Measurements from ENCODE around the gene SYT12. TPM values are rescaled to one million over a fixed set of nuclear protein-coding genes. Genes with fewer than 3 reads are reported as not detected.

Gene SYT12
- total RNA-seq, 4 donors from 2014 or later = 0.13 TPM; not detected in 3

DNA sequence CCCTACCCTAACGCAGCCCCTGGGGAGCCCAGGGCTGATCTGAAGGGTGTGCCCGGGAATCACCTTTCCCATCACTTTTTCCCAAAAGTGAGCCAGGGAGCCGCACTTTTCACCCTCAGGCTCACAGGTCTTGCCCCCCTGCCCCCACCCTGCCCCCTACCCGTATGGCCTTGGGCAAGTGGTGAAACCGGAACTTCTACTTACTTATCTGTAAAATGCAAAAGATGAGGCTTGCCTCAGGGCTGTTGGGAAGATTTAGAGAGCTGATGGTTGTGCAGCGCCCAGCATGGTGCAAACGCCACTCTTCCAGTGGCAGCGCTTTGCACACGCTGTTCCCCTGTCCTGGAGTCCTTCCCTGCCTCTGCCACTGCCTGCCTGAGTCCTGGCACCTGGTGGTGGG is 8.0 kb downstream of the SYT12 start:
- Histone ChIP-seq H3K4me1 (peaks cover 0 to 14% (median 12%) of the 10 kb centered on the region in 4 donors), H3K36me3 (no peaks in the 10 kb centered on the region), H3K27me3 (peaks cover 0 to under 1% (median 0%) of the 10 kb centered on the region in 4 donors), H3K9me3 (no peaks in the 10 kb centered on the region), H3K4me3 (no peak overlapping the region), H3K27ac (replicated peaks in 1 of 4) (no peak overlapping the region)
- 78% methylated on average over 6 of the region's 9 CpGs for WGBS
- intact Hi-C loops (cut with DNase I) = no loop called here
- DNase-seq (ENCODE audit: extremely low spot score) = no peak
- no peak for TF ChIP-seq POLR2A (IDR thresholded peaks at IDR 0.05; ENCODE audit: low read depth)
- TF ChIP-seq, protein P1, sequence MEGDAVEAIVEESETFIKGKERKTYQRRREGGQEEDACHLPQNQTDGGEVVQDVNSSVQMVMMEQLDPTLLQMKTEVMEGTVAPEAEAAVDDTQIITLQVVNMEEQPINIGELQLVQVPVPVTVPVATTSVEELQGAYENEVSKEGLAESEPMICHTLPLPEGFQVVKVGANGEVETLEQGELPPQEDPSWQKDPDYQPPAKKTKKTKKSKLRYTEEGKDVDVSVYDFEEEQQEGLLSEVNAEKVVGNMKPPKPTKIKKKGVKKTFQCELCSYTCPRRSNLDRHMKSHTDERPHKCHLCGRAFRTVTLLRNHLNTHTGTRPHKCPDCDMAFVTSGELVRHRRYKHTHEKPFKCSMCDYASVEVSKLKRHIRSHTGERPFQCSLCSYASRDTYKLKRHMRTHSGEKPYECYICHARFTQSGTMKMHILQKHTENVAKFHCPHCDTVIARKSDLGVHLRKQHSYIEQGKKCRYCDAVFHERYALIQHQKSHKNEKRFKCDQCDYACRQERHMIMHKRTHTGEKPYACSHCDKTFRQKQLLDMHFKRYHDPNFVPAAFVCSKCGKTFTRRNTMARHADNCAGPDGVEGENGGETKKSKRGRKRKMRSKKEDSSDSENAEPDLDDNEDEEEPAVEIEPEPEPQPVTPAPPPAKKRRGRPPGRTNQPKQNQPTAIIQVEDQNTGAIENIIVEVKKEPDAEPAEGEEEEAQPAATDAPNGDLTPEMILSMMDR (IDR thresholded peaks at IDR 0.05) = no peak
- no peak for TF ChIP-seq POLR2AphosphoS5 (IDR thresholded peaks at IDR 0.05)
- no peak for TF ChIP-seq EP300 (IDR thresholded peaks at IDR 0.05)

DNA sequence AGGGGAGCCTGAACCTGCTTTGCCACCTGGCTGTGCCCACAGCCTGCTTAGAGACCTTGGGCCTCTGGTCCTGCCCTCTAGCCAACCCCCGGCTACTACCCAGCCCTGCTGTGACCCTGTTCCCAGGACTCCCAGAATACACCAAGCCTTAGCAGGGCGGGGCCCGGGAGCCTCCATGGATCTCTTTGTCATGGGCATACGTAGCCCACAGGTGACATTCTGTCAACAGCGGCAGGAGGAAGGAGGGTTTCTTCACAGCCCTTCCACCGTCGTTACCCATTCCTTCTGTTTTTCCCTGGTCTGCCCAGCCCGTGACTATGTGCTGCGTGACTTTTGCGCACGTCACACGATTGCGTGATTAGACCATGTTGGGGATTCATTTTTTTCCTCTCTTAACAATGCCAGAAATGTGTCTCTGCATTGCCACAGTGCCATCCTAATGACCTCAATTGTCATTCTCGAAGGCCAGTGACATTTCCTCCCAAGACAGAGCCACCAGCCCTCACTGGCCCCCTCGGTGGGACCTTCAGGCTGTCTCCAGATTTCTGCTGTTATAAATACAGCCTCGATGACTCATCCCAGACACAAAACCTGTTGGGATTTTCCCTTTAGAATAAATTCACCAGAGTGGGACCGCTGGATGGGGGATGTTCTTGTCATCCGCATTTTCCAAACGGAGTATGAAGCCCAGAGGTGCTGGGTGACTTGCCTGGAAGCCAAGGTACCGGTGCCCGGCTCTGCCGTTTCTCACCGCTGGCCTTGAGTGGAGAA is 9.0 kb downstream of the SYT12 start:
- intact Hi-C loops (cut with DNase I) = no loop called here
- peaks cover 0 to 14% (median 12%) of the 10 kb centered on the region in 4 donors for H3K4me1 ChIP-seq
- no peaks in the 10 kb centered on the region for H3K36me3 ChIP-seq
- no peaks in the 10 kb centered on the region for H3K27me3 ChIP-seq
- H3K4me3 ChIP-seq = no peak overlapping the region
- DNase-seq (ENCODE audit: extremely low spot score) = no peak
- H3K9me3 ChIP-seq = no peaks in the 10 kb centered on the region
- 80% methylated on average over 18 of the region's 23 CpGs for WGBS
- TF ChIP-seq EP300 (IDR thresholded peaks at IDR 0.05) (no peak), POLR2A (IDR thresholded peaks at IDR 0.05; ENCODE audit: low read depth) (no peak), POLR2AphosphoS5 (IDR thresholded peaks at IDR 0.05) (no peak)
- TF ChIP-seq, protein P1 (IDR thresholded peaks at IDR 0.05) = no peak
- H3K27ac ChIP-seq (replicated peaks in 1 of 4) = no peak overlapping the region

DNA sequence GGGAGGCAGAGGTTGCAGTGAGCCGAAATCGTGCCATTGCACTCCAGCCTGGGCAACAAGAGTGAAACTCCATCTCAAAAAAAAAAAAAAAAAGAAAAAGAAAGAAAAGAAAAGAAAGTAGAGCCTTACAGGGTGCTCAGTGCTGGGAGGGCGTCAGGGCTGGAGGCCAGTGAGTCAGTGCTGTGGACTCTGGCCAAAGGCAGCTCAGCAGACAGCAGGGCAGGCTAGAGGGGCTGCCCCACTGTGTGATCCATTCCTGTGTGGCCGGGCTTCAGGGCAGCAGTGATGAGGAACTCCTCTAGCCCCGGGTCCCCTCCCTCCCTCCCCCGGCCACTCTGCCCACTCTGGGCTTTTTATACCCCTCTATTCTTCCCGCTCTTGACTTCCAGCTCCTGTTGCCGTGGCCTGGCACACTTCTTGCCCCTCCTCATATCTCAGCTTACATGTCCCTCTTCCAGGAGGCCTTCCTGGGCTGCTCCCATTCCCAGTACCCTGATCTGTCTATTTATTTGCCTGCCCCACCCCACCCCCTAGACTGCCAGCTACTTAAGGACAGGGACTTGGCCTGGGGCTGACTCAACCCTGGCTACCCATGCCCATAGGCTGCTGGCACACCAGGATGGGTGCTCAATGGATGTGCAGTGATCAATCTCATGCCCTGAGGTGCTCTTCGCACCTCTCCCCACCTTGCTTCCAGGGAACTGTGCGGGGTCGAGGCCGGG is 10.1 kb downstream of the SYT12 start:
- H3K4me3 ChIP-seq = no peak overlapping the region
- H3K9me3 ChIP-seq = no peaks in the 10 kb centered on the region
- TF ChIP-seq, protein P1 (IDR thresholded peaks at IDR 0.05) = no peak
- TF ChIP-seq POLR2AphosphoS5 (IDR thresholded peaks at IDR 0.05) = no peak
- no peak for TF ChIP-seq POLR2A (IDR thresholded peaks at IDR 0.05; ENCODE audit: low read depth)
- TF ChIP-seq EP300 (IDR thresholded peaks at IDR 0.05) = no peak
- H3K27ac ChIP-seq (replicated peaks in 1 of 4) = no peak overlapping the region
- 61% methylated on average over 12 of the region's 12 CpGs for WGBS
- DNase-seq (ENCODE audit: extremely low spot score) = no peak
- no peaks in the 10 kb centered on the region for H3K36me3 ChIP-seq
- intact Hi-C loops (cut with DNase I) = no loop called here
- peaks cover 0 to 14% (median 12%) of the 10 kb centered on the region in 4 donors for H3K4me1 ChIP-seq
- H3K27me3 ChIP-seq = no peaks in the 10 kb centered on the region

DNA sequence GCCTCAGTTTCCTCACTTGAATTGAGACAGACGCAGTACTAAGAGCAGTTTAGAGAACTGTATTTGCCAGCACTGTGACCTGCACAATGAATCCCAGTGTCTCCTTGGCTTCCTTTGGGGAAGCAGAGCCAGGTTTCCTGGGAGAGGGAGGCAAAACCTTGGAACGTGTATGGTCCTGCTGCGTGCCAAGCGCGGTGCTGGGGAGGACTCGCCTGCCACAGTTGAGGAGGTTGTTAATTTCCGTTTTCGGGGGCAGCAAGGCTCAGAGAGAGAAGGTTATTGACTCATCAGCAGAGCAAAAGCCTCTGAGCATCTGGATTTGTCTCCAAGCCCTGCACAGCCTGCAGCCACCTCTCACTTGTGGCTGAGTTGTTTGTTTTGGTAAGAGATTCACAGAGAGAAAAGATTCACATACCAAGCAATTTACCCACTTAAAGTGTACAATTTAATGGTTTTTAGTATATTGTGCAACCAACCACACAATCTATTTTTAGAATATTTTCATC is 10.8 kb downstream of the SYT12 start:
- peaks cover 0 to 14% (median 12%) of the 10 kb centered on the region in 4 donors for H3K4me1 ChIP-seq
- 60% methylated on average over 8 of the region's 8 CpGs for WGBS
- no peak overlapping the region for H3K27ac ChIP-seq (replicated peaks in 1 of 4)
- H3K9me3 ChIP-seq = no peaks in the 10 kb centered on the region
- H3K27me3 ChIP-seq = no peaks in the 10 kb centered on the region
- H3K36me3 ChIP-seq = no peaks in the 10 kb centered on the region
- intact Hi-C loops (cut with DNase I) = no loop called here
- TF ChIP-seq POLR2A (IDR thresholded peaks at IDR 0.05; ENCODE audit: low read depth) (no peak), EP300 (IDR thresholded peaks at IDR 0.05) (no peak), POLR2AphosphoS5 (IDR thresholded peaks at IDR 0.05) (no peak)
- TF ChIP-seq, protein P1 (IDR thresholded peaks at IDR 0.05) = no peak
- no peak for DNase-seq (ENCODE audit: extremely low spot score)
- no peak overlapping the region for H3K4me3 ChIP-seq
